GM12878 (cell line): Measurements from ENCODE around the gene UNC5B.

Source experiments
- EZH2 ChIP-seq: IDR thresholded peaks from 2 replicates; pipeline ENCODE4 v1.6.1; 2012; ENCODE audit warnings: low read depth, mild to moderate bottlenecking, control low read depth, inconsistent platforms, low read length, borderline replicate concordance; ENCODE audit not compliant: control insufficient read depth
- POLR2A ChIP-seq: IDR thresholded peaks from 2 replicates; pipeline ENCODE4 v1.6.1; 2011; ENCODE audit warnings: low read depth, mild to moderate bottlenecking, low read length
- SREBF1 ChIP-seq: IDR thresholded peaks from 2 replicates; pipeline ENCODE4 v1.6.1; 2012; ENCODE audit warnings: mild to moderate bottlenecking, low read length
- TF ChIP-seq, protein P1 (sequence below), 3 experiments: IDR thresholded peaks in 2 of 3; conservative IDR thresholded peaks in 1 of 3; 2 replicates each; pipeline ENCODE4 v1.5.1; 2011; ENCODE audit warnings: low read depth in 3 of 3, low read length in 3 of 3, mild to moderate bottlenecking in 3 of 3, control low read depth in 2 of 3, moderate library complexity in 2 of 3, inconsistent platforms in 1 of 3, mixed read lengths in 1 of 3; ENCODE audit not compliant: control insufficient read depth in 2 of 3, insufficient read depth in 1 of 3; ENCODE audit errors: extremely low read depth in 1 of 3

DNA sequence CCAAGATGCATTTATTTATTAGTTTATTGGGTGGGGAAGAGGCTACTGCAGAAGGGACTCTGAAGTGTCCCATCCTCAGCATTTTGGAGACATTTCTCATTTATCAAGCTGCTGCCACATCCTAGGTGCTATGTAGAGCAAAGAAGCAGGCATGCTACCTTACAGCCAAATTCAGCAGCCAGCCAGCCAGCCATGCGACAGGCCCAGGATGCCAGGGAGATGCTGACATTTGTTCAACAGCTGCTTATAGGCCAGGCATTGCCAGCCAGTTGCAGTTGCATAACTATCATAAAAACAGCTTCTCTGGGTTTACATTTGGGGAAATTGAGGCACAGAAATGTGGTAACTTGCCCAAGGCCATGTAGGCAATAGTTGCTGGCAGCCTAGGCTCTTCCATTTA is 109.0 kb downstream of the UNC5B start:
- TF ChIP-seq POLR2A (no peak), EZH2 (no peak), SREBF1 (no peak)
- TF ChIP-seq, protein P1, sequence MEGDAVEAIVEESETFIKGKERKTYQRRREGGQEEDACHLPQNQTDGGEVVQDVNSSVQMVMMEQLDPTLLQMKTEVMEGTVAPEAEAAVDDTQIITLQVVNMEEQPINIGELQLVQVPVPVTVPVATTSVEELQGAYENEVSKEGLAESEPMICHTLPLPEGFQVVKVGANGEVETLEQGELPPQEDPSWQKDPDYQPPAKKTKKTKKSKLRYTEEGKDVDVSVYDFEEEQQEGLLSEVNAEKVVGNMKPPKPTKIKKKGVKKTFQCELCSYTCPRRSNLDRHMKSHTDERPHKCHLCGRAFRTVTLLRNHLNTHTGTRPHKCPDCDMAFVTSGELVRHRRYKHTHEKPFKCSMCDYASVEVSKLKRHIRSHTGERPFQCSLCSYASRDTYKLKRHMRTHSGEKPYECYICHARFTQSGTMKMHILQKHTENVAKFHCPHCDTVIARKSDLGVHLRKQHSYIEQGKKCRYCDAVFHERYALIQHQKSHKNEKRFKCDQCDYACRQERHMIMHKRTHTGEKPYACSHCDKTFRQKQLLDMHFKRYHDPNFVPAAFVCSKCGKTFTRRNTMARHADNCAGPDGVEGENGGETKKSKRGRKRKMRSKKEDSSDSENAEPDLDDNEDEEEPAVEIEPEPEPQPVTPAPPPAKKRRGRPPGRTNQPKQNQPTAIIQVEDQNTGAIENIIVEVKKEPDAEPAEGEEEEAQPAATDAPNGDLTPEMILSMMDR (IDR thresholded peaks at IDR 0.05 in 2 of 3, conservative IDR thresholded peaks at IDR 0.05 in 1 of 3; ENCODE audit: control insufficient read depth in 2 of 3, extremely low read depth in 1 of 3, insufficient read depth in 1 of 3, low read depth in 3 of 3, low read length in 3 of 3), result no peak
